NCI-H446 (cell line): ENCODE data around the gene SLC25A10.
A peak's percentile ranks its signal among the peaks of the same experiment; 100 is the strongest.
"Not testable (repeated sequence)": the region's sequence is repeated elsewhere in the genome, so short reads cannot be mapped to it uniquely, and the experiment has no call there.

Source experiments
- DNase-seq, 2 experiments: peaks; one replicate each; lab custom pipeline; 2025; lab: John Stamatoyannopoulos, UW

The SLC25A10 gene

DNA sequence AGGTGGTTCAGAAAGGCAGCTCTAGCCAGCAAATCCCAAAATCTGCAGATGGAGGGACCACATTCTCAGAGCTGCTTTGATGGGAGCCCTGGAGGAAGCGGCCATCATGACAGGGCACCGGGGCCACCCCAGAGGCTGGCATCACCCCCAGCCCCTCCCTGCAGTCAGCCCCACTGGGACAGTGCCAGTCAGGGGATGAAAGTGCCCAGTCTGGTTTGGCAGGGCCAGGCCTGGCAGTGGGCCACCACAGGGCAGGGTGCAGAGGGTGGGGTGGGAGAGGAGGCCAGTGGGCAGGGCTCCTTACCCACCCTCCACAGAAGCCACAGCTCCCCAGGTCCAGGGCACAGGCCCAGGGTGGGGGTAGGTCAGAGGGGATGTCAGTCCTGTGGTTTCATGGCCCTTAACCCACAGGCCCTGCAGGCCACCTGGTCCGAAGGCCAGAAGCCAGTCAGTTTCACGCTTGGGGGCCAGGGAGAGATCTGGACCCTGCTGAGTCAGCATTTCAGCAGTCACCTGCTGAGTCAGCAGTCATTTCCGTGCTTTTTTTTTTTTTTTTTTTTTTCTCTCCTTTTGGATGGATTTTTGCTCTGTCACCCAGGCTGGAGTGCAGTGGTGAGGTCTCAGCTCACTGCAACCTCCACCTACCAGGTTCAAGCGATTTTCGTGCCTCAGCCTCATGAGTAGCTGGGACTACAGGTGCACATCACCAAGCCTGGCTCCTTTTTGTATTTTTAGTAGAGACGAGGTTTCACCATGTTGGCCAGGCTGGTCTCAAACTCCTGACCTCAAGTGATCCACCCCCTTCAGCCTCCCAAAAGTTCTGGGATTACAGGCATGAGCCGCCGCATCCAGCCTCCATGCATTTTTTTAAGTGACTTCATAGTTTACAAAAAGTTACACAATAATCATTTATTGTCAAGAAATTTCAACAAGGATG lies 10.4 kb downstream of the SLC25A10 start:
- no peak for DNase-seq

DNA sequence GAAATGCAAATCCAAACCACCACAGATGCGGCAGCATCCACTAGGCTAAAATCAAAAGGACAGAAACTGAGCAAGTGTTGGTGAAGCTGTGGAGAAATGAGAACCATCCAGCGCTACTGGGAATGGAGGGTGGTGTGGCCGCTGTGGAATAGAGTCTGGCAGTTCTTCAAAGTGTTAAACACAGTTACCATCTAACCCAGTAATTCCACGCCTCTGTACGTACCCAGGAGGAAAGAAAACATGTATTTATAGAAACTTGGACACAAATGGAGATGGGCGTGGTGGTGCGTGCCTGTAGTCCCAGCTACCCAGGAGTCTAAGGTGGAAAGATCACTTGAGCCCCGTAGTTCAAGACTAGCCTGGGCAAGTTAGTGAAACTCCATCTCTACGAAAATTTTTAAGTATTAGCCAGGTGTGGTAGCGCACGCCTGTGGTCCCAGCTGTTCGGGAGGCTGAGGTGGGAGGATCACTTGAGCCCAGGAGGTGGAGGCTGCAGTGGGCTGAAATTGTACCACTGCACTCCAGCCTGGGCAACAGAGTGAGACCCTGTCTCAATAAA lies 11.6 kb downstream of the SLC25A10 start:
- no peak for DNase-seq

DNA sequence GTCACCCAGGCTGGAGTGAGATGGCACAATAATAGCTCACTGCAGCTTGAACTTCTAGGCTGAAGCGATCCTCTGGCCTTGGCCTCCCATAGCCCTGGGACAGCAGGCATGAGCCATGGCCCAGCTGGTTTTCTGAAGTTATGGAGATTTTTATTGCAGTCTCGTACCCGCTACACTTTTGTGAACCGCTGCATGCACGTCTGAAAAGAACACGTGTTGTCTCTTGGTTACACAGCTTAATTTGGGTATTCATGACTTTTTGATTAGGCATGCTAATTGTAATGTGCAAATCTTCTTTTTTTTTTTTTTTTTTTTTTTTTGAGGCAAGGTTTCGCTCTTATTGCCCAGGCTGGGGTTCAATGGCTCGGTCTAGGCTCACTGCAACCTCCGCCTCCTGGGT lies 13.4 kb downstream of the SLC25A10 start:
- no peak for DNase-seq

DNA sequence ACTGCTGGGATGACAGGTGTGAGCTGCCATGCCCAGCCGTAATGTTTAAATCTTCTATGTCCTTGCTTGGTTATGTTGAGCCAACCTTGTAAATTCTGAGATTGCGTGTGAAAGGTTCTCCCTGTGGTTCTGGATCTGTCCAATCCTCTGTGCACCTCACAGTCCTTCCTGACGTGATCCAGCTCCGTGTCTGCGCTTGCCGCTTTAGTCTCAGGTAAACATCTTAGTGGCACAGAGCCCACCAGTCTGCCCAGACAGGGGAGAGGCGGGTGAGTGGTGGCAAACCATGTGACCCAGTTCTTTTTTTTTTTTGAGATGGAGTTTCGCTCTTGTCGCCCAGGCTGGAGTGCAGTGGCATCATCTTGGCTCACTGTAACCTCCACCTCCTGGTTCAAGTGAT lies 13.9 kb downstream of the SLC25A10 start:
- DNase-seq = no peak

DNA sequence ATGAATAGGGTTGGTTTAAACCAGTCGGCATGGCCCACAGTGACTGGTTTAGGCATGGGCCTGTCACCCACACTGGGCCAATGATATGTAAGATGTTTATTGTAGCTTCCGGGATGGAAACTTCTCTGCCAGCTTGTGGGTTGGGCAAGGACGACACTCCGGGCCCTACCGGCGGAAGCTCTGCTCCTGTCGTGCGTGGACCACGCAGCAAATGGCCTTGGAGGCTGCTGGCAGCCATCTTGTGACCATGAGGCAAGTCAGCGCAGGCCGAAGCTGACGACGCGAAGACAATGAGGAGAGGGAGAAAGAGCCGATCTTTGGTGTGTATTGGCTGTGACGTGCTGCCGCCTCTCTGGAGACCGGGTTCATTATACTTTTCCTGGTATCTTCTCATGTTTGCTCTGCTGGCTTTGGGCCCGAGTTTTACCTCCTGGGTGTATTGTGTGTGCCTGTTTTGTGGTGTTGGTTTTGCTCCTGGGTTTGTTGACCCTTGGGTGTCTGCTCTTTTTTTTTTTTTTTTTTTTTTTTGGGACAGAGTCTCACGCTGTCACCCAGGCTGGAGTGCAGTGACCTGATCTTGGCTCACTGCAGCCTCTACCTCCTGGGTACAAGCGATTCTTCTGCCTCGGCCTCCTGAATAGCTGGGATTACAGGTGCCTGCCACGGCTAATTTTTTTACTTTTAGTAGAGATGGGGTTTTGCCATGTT lies 15.4 kb downstream of the SLC25A10 start:
- no peak for DNase-seq

DNA sequence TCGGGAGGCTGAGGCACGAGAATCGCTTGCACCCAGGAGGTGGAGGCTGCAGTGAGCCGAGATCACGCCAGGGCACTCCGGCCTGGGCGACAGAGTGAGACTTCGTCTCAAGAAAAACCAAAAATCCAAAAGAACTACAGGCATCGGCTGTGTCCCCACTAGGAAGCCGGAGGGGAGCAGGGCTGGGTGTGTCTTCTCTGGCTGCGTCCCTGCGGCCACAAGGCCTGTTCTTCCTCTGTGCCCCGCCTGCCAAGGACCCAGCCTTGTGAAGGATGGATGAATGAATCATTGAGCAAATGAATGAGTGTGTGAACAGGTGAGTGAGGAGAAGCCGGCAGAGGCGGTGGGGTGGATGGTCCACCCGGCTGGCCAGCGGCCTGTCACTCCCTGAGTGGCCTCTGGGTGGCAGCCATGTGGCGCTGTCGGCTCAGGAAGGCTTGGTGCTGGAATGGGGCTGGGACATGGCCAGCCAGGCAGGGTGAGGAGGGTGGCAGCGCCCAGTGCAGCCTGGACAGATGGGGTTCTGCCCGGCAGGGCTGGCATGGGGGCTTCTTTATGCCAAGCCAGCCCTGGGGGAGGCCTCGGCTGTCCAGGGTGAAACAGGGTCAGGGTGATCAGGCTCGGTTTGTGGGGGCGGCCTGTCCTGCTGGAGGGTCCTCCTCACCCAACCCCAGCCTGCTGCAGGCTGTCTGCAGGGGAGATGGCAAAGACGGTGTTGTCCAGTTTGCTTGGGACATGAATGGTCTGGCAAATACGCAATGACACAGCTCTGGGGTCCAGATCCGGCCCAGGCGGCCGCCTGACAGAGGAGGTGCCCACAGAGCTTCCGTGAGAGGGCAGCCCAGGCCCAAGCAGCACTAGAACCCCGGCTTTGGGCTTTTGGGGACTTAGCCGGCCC lies 21.7 kb downstream of the SLC25A10 start:
- DNase-seq = peak; percentile 63 to 87

DNA sequence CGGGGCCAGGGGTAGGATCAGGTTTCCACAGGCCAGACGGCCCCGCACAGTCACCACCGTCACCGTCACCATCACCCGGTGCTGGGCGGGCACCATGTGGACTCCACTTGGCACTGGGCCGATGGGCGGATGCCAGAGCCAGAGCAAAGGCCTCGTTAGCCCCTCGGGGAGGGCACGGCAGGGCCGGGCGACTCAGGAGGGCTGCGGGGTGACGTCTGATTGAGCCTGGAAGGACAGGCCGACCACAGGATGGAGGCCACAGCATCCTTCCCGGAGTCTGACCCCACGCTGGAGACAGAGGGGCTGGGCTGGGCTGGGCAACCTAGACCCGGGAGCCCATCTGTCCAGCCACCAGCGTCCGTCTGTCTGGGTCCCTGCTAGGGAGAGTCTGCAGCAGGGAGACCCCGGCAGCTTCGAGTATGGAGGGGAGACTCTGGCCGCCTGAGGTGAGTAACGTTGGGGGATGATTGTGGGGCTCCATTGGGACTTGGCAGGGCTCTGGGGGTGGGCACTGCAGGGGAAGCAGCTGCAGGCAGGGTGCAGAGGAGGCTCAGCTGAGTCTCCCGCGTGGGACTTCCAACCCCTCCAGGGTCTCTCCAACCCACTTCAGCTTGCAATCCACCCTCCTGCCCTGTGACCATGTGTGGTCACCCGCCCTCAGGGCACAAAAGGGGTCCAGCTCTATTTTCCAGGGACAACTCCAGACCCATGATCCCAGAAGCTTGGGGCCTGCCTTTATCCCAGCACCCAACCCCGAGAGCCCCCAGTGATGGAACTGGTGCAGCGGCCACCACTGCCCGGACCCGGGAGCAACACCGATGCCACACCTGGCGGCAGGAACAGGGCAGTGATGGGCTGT lies 22.6 kb downstream of the SLC25A10 start:
- peak in 1 of 2 experiments; percentile 49 for DNase-seq

DNA sequence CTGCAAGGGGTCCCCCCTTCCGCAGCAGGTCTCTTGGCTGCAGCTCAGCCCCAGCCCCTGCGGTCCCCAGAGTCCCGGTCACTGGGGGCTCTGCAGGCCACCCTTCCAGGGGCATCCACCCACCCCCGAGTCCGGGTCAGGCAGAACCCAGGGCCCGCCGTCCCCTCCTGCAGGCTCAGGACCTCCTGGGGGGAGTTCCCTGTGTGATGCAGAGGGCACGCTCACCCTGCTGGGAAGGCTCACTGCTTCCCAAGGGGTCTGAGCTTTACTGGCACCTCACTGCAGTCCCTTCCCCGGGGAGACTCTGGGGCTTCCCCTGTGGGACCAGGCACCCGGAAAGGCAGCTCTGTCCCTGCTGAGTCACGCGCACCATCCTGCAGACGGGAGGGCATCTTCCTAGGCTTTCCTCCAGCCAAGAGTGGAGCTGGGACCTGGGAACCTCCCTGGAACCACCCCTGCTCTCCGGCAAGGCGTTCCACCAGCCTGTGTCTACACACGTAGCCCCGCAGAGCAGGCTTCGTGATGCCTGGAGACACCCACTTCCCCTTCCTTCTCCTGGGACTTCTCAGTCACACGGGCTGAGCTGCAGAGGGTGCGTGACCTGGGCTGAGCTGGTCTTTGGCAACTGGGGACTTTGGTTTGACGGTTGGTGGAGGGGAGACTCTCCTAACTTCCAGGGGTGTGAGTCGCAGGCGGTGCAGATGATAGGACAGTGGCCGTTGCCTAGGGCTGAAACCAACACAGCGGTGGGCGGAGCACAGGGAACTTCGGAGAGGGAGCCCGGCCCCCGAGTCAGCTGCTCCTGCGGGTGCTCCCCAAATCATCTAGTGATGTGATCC lies 23.4 kb downstream of the SLC25A10 start:
- no peak for DNase-seq

DNA sequence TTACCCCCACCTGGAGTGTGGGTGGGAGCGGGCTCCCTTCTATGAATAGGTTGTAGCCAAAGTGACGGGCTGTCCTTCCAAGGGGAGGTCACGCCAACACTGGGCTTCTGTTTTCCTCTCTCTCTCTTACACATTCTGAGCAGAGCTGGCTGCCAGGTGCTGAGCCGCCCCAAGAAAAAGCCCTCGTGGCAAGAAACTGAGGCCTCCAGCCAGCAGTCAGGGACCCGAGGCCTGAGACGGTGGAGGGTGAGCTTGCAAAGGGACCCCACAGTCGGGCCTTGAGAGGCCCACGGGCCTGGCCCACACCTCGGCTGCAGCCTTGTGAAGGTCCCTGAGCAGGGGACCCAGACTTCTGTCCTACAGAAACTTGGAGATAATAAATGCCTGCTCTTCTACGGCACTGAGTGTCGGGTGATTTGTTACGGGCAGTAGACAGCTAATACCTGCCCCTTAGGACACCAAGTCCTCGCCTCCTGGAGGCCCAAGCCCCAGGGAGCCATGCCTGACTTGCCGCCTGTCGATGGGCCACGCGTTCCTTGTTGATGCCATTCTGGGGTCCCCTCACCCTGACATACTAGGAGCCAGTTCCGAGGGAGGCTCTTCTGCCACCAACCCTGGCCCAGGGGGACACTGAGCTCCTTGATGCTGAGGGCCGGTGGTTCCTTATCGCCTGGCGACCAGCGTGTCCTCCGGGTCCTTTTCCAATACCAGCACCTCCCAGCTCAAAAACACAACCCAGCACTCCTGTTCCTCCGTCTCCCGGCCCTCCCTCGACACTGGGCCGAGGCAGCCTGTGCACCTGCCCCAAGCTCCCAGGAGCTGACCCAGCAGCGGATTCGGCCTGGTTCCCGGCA lies 26.1 kb downstream of the SLC25A10 start:
- DNase-seq = no peak

DNA sequence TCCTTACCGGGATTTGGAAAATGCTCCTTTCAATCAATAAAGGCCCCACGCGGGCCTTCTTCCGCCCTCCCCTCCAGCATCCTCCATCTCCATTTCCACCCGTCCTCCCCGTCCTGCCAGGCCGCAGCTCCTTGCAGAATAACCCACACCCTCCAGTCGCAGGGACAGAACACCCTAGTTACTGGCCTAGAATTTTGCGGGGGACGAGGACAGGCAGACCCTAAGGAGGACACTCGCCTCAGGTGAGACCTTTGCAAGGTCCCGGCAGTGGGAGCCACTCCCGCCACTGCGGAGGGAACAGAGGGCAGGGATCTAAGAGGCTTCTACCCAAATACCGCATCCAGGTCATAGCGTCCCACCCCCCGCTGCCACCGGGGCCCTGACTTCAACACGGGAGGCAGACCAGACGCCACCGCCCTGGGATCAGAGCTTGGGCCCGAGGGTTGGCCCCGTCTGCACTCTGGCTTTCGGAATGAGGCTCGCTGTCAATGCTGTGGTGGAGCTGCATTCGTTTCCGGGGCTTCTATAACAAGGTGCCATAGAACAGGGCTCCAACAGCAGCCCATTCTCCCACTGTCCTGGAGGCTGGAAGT lies 26.8 kb downstream of the SLC25A10 start:
- no peak for DNase-seq

DNA sequence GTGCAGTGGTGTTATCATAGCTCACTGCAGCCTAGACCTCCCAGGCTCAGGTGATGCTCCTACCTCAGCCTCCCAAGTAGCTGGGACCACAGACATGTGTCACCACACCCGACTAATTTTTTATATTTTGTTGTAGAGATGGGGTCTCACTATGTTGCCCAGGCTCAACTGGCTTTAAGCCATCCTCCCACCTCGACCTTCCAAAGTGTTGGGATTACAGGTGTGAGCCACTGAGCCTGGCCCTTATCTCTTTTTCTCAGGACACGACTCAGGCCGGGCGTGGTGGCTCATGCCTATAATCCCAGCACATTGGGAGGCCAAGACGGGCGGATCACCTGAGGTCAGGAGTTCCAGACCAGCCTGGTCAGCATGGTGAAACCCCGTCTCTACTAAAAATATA lies 27.5 kb downstream of the SLC25A10 start:
- not testable (repeated sequence) for DNase-seq

DNA sequence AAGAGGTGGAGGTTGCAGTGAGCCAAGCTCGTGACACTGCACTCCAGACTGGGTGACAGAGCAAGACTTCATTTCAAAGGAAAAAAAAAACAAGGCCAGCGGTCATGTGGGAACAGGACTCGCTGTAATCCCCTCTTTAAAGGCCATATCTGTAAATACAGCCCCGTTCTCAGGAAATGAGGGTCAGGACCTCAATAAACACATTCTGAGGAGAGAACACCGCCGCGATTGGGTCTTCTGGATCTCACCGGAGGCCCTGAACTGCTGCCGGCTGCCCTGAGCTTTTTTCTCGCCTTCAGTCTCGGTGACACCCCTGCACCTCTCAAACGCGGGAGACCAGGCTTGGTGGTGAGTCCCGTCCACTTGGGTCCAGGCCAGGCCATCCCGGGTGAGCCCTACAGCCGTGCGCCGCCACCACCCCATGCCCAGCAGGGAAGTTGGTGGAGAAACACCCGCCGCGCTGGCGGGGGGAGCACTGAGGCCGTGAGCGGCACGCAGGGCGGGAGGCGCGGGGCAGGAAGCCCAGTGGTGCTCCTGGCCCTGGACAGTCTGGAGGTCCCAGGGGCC lies 28.4 kb downstream of the SLC25A10 start:
- no peak for DNase-seq

DNA sequence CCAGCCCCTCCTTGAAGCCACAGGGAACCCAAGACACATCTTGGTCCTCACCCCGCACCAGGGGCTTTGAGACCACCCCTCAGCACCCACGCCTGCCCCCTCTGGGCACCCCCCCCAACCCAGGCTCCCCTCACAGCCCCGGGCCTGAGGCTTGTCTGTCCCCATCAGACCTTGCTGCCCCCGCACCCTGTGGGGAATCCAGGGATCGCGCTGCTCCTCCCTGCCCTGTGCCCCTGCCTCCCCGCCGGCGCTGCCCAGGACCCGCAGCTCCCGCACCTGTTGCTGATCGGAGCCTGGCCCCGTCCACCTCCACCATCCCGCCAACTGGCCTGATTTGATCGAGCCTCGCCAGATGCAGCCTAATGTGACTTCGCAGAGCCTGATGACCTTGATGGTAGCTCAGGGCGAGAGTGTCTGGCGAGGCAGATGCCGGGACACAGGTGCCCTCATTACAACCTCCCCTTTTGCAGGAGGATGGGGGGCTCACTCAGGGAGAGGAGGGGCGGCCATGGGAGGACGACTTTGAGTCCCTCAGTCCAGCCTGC lies 29.0 kb downstream of the SLC25A10 start:
- no peak for DNase-seq

DNA sequence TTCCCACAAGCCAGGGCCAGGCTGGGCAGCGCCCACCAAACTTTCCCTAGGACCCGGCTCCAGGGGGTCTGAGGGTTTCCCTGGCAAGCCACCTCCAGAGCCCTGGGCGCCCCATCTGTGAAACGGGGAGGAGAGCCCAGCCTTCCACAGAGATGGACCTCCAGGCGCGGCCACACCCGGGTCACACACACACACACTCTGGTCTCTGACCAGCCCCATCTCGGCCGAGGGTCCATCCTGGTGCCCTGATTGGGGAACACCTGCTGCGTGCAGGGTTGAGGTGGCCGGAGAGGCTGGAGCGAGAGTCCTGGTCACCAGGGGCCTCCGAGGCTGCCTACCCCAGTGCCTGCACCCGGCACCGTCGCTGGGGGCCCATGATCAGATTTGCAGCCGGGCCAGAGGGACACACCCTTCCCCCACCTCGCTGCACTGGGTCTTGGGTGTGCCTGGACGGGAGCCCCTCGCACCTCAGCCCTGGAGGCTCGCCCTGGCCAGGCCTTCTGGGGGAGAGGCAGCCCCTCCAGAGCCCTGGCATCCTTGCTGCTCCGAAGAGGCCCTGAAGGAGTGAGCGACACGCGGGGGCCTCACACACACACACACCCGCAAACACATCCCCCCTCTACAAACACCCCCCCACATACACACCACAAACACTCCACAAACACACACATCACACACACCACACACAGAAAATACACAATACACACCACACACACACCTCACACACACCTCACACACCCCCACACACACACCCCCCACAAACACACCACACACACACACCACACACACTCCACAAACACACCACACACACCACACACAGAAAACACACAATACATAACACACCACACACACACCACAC lies 29.7 kb downstream of the SLC25A10 start:
- no peak for DNase-seq
